ENCODE data around the gene TM9SF1. TPM values are rescaled to one million over a fixed set of nuclear protein-coding genes. Genes with fewer than 3 reads are reported as not detected.

The TM9SF1 gene
- total and polyA plus RNA-seq, 9 of the 15 experiments (the other 6 are each of a cell fraction or from before 2014, with no cell fraction given), result 5.3 to 20.3 (median 11.8) TPM

GRCh38 chr14:24176599-24176998 is 18.6 kb downstream of the TM9SF1 start:
- Histone ChIP-seq H3K9me3 (replicated peaks; ENCODE audit: control insufficient read depth, insufficient read depth, low read depth, low read length) (no peaks in the 10 kb centered on the region), H3K4me2 (ENCODE audit: insufficient read depth, low read length) (no peak overlapping the region), H3K27me3 (ENCODE audit: control insufficient read depth in 2 of 2, insufficient read depth in 2 of 2, low read length in 2 of 2) (no peaks in the 10 kb centered on the region), H3K36me3 (ENCODE audit: control insufficient read depth, insufficient read depth, low read length) (peaks cover 31% of the 10 kb centered on the region; the same call in 2 of the 3 replicates), H4K20me1 (replicated peaks; ENCODE audit: control insufficient read depth, insufficient read depth, low read length) (no peaks in the 10 kb centered on the region), H3K4me3 (no peak overlapping the region), H3K27ac (ENCODE audit: extremely low read depth, low read depth, low read length) (no peak overlapping the region), H3K9me1 (ENCODE audit: control insufficient read depth, insufficient read depth, low read length) (no peaks in the 10 kb centered on the region), H3K79me2 (ENCODE audit: control insufficient read depth, insufficient read depth, low read length) (no peaks in the 10 kb centered on the region), H2AFZ (ENCODE audit: low read depth, low read length) (no peak overlapping the region), H3K4me1 (replicated peaks in 1 of 2; ENCODE audit: control insufficient read depth in 2 of 2, insufficient read depth in 2 of 2, low read length in 2 of 2) (no peaks in the 10 kb centered on the region; a peak in 3 of 5 replicates), H3K9ac (ENCODE audit: insufficient read depth in 1 of 2, low read depth in 2 of 2, low read length in 2 of 2) (peak overlapping the region in 1 of 2 experiments; percentile 68; a peak in 1 of 4 replicates)
- FAIRE-seq, result no peak
- in situ Hi-C loops (cut with MboI) (no loop called here), intact Hi-C loops (cut with micrococcal nuclease) (no loop called here)
- WGBS (ENCODE audit: insufficient coverage, low coverage, missing lambda C conversion rate), result 93% methylated on average over 4 of the region's 5 CpGs
- no peak for DNase-seq (ENCODE audit: extremely low read depth in 1 of 4, low spot score in 3 of 4)
- CTCF ChIA-PET (ENCODE audit: low intra/inter-chr PET ratio), result no interaction called here
- POLR2A ChIA-PET, result no interaction called here
- no TSS peak for BruUV-seq (replicated peaks)
- ATAC-seq, result no peak
- TF ChIP-seq CREB1 (IDR thresholded peaks at IDR 0.05) (no peak), CREB1 (CRISPR knock-in tag; IDR thresholded peaks at IDR 0.05) (no peak), TSC22D4 (tag; IDR thresholded peaks at IDR 0.05) (no peak), KDM4B (IDR thresholded peaks at IDR 0.05; ENCODE audit: borderline replicate concordance in 2 of 2, low read depth in 1 of 2) (no peak), ZNF644 (tag; IDR thresholded peaks at IDR 0.05; ENCODE audit: low read depth) (no peak), NFIX (CRISPR knock-in tag; IDR thresholded peaks at IDR 0.05; ENCODE audit: low read depth) (no peak), KAT7 (CRISPR knock-in tag; IDR thresholded peaks at IDR 0.05; ENCODE audit: borderline replicate concordance) (no peak), SIX5 (IDR thresholded peaks at IDR 0.05; ENCODE audit: borderline replicate concordance in 1 of 2, insufficient read depth in 1 of 2, low read depth in 1 of 2, low read length in 2 of 2) (no peak), HINFP (tag; conservative IDR thresholded peaks at IDR 0.05; ENCODE audit: low read depth) (no peak), ZNF395 (CRISPR knock-in tag; IDR thresholded peaks at IDR 0.05) (no peak), ETS2 (tag; IDR thresholded peaks at IDR 0.05; ENCODE audit: borderline replicate concordance, poor library complexity, severe bottlenecking) (no peak), UBTF (IDR thresholded peaks at IDR 0.05; ENCODE audit: borderline replicate concordance in 1 of 2, low read depth in 2 of 2, low read length in 2 of 2) (no peak), PCBP2 (IDR thresholded peaks at IDR 0.05; ENCODE audit: low read depth, low read length, poor library complexity, severe bottlenecking) (no peak), SMARCC2 (IDR thresholded peaks at IDR 0.05; ENCODE audit: low read depth) (no peak), MTF1 (CRISPR knock-in tag; IDR thresholded peaks at IDR 0.05; ENCODE audit: borderline replicate concordance) (no peak), GABPB1 (CRISPR knock-in tag; IDR thresholded peaks at IDR 0.05) (no peak), NR2C2 (CRISPR knock-in tag; IDR thresholded peaks at IDR 0.05) (no peak), NR2C2 (tag; IDR thresholded peaks at IDR 0.05) (no peak)
